Measurements from ENCODE around the gene AFF4. TPM values are rescaled to one million over a fixed set of nuclear protein-coding genes. Genes with fewer than 3 reads are reported as not detected.

Gene AFF4
- total and polyA plus RNA-seq, 9 of the 15 experiments (the other 6 are each of a cell fraction or from before 2014, with no cell fraction given) = 1.7 to 25.8 (median 17.9) TPM

DNA sequence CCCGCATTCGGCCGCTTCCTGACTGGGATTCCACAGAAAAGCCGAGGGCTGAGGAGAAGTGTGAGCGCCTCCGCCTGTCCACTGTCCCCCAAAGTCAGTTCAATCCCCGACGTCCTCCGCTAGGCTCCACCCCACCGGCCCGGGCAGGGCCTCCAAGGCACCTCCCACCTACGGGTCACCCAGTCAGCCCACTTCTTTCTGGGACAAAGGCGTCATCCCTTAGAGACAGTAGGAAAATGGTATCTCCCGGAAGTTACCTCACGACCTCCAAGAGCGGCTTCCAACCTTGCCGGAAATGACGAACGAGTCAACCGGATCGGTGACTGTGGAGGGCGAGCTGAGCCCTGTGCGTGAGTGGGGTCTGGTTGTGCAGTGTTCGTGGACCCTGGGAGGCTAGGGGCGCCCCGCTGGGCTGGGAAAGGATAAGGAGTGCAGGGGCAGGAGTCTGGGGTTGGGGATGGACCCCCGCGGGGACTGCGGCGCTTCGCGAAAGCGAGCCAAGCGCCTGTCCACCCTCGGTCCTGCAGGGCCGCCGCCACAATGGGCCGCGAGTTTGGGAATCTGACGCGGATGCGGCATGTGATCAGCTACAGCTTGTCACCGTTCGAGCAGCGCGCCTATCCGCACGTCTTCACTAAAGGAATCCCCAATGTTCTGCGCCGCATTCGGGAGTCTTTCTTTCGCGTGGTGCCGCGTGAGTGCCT, 96.9 kb downstream of the AFF4 start, which contains the start of the genes GDF9 and UQCRQ (continued):
- TF ChIP-seq, protein P1, sequence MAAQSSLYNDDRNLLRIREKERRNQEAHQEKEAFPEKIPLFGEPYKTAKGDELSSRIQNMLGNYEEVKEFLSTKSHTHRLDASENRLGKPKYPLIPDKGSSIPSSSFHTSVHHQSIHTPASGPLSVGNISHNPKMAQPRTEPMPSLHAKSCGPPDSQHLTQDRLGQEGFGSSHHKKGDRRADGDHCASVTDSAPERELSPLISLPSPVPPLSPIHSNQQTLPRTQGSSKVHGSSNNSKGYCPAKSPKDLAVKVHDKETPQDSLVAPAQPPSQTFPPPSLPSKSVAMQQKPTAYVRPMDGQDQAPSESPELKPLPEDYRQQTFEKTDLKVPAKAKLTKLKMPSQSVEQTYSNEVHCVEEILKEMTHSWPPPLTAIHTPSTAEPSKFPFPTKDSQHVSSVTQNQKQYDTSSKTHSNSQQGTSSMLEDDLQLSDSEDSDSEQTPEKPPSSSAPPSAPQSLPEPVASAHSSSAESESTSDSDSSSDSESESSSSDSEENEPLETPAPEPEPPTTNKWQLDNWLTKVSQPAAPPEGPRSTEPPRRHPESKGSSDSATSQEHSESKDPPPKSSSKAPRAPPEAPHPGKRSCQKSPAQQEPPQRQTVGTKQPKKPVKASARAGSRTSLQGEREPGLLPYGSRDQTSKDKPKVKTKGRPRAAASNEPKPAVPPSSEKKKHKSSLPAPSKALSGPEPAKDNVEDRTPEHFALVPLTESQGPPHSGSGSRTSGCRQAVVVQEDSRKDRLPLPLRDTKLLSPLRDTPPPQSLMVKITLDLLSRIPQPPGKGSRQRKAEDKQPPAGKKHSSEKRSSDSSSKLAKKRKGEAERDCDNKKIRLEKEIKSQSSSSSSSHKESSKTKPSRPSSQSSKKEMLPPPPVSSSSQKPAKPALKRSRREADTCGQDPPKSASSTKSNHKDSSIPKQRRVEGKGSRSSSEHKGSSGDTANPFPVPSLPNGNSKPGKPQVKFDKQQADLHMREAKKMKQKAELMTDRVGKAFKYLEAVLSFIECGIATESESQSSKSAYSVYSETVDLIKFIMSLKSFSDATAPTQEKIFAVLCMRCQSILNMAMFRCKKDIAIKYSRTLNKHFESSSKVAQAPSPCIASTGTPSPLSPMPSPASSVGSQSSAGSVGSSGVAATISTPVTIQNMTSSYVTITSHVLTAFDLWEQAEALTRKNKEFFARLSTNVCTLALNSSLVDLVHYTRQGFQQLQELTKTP (IDR thresholded peaks at IDR 0.05; ENCODE audit: low read depth in 1 of 2, partially characterized antibody in 2 of 2) = no peak
- peak; percentile 83 for TF ChIP-seq ZFX (CRISPR knock-in tag; IDR thresholded peaks at IDR 0.05)
- peak; percentile 45; the same call in 1 of the 2 replicates for TF ChIP-seq EP300 (IDR thresholded peaks at IDR 0.05; ENCODE audit: low read length)
- TF ChIP-seq SAFB2 (IDR thresholded peaks at IDR 0.05; ENCODE audit: borderline replicate concordance, low read depth, low read length, severe bottlenecking) = no peak
- TF ChIP-seq FOXM1 (IDR thresholded peaks at IDR 0.05; ENCODE audit: low read depth) = no peak
- peak; percentile 45; the same call in 1 of the 2 replicates for TF ChIP-seq FOXM1 (CRISPR knock-in tag; IDR thresholded peaks at IDR 0.05; ENCODE audit: low read depth)
- peak in 1 of 2 experiments; percentile 97; a peak in 2 of 4 replicates for TF ChIP-seq NONO (IDR thresholded peaks at IDR 0.05; ENCODE audit: low read depth in 2 of 2, low read length in 1 of 2)
- TF ChIP-seq ATF1 (CRISPR knock-in tag; IDR thresholded peaks at IDR 0.05) = peak; percentile 49
- TF ChIP-seq ATF1 (tag; IDR thresholded peaks at IDR 0.05) = peak; percentile 97
- TF ChIP-seq CREB1 (IDR thresholded peaks at IDR 0.05) = peak; percentile 96
- TF ChIP-seq CREB1 (CRISPR knock-in tag; IDR thresholded peaks at IDR 0.05) = peak; percentile 97
- TF ChIP-seq FIP1L1 (IDR thresholded peaks at IDR 0.05; ENCODE audit: low read depth, low read length, poor library complexity, severe bottlenecking) = peak; percentile 54
- TF ChIP-seq, protein P2, sequence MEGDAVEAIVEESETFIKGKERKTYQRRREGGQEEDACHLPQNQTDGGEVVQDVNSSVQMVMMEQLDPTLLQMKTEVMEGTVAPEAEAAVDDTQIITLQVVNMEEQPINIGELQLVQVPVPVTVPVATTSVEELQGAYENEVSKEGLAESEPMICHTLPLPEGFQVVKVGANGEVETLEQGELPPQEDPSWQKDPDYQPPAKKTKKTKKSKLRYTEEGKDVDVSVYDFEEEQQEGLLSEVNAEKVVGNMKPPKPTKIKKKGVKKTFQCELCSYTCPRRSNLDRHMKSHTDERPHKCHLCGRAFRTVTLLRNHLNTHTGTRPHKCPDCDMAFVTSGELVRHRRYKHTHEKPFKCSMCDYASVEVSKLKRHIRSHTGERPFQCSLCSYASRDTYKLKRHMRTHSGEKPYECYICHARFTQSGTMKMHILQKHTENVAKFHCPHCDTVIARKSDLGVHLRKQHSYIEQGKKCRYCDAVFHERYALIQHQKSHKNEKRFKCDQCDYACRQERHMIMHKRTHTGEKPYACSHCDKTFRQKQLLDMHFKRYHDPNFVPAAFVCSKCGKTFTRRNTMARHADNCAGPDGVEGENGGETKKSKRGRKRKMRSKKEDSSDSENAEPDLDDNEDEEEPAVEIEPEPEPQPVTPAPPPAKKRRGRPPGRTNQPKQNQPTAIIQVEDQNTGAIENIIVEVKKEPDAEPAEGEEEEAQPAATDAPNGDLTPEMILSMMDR (IDR thresholded peaks at IDR 0.05 in 2 of 3, conservative IDR thresholded peaks at IDR 0.05 in 1 of 3; ENCODE audit: insufficient read depth in 2 of 3, low read depth in 1 of 3, low read length in 3 of 3) = peak; percentile 49 to 71 (median 55); a peak in 5 of 6 replicates
- TF ChIP-seq, protein P3, sequence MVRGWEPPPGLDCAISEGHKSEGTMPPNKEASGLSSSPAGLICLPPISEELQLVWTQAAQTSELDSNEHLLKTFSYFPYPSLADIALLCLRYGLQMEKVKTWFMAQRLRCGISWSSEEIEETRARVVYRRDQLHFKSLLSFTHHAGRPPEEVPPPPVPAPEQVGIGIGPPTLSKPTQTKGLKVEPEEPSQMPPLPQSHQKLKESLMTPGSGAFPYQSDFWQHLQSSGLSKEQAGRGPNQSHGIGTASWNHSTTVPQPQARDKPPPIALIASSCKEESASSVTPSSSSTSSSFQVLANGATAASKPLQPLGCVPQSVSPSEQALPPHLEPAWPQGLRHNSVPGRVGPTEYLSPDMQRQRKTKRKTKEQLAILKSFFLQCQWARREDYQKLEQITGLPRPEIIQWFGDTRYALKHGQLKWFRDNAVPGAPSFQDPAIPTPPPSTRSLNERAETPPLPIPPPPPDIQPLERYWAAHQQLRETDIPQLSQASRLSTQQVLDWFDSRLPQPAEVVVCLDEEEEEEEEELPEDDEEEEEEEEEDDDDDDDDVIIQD (CRISPR knock-in tag; IDR thresholded peaks at IDR 0.05) = no peak
- TF ChIP-seq ELF1 (tag; IDR thresholded peaks at IDR 0.05) = peak; percentile 64; the same call in 1 of the 2 replicates
- TF ChIP-seq, protein P4, sequence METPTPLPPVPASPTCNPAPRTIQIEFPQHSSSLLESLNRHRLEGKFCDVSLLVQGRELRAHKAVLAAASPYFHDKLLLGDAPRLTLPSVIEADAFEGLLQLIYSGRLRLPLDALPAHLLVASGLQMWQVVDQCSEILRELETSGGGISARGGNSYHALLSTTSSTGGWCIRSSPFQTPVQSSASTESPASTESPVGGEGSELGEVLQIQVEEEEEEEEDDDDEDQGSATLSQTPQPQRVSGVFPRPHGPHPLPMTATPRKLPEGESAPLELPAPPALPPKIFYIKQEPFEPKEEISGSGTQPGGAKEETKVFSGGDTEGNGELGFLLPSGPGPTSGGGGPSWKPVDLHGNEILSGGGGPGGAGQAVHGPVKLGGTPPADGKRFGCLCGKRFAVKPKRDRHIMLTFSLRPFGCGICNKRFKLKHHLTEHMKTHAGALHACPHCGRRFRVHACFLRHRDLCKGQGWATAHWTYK (CRISPR knock-in tag; IDR thresholded peaks at IDR 0.05) = peak; percentile 35; the same call in 1 of the 2 replicates
- peak; percentile 95 for TF ChIP-seq BHLHE40 (IDR thresholded peaks at IDR 0.05; ENCODE audit: low read length)

All from K562 (cell line).